ENCODE results near the gene OR8H1.

Gene OR8H1, protein sequence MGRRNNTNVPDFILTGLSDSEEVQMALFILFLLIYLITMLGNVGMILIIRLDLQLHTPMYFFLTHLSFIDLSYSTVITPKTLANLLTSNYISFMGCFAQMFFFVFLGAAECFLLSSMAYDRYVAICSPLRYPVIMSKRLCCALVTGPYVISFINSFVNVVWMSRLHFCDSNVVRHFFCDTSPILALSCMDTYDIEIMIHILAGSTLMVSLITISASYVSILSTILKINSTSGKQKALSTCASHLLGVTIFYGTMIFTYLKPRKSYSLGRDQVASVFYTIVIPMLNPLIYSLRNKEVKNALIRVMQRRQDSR

DNA sequence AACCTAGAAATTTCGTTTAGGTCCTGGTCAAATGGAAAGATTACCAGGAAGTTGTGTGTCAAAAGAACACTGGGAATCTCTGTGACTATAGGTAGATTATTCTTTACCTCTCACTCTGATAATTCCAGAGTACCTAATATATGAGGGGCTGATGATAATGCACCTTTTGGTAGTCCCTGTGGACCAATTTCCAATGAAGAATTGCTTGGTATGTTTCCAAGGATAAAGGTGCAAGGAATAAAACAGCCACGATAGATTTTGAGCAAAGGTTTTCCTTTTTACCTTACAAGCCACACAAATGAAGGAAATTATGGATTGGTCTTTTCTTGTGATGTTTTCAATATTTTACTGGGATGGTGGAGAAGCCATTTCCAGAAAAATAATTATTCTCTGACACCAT lies at the start of gene OR8H1:
Gene OR8H1, minus strand, starts transcription at position 101 of the 400 bp plus-strand sequence. CDS start 1,192 bp downstream, outside the sequence.
- no peak for DNase-seq

DNA sequence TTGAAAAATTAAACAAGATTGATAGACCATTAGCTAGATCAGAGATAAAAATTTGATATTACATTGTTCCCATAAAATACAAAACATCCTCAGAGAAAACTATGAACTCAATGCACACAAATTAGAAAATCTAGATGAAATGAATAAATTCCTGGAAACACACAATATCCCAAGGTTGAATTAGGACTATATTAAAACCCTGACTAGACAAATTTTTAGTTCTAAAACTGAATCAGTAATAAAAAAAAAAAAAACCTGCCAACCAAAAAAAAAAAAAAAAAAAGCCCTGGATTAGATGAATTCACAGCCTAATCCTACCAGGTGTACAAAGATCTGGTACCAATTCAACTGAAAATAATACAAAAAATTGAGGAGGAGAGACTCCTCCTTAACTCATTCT lies 48.2 kb upstream of the OR8H1 start:
- DNase-seq = no peak

DNA sequence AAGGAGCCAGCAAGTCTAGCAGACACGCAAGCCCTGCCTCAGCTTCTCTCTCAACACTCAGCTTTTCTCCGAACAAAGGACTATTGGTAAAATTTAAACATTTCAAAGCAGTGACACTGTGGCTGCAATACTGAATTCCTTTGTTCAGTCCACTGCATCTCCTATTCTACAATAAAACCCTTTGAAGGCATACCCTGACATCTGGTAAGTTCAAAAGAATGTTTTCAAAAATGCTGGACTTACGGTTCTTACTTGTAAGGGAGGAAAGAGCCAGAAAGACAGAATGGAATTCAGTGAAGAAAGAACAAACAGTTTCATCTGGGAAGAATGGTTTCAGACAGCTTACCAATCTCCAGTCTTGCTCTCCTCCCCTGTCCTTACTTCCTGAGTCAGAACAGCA lies 41.1 kb upstream of the OR8H1 start:
- no peak for DNase-seq

DNA sequence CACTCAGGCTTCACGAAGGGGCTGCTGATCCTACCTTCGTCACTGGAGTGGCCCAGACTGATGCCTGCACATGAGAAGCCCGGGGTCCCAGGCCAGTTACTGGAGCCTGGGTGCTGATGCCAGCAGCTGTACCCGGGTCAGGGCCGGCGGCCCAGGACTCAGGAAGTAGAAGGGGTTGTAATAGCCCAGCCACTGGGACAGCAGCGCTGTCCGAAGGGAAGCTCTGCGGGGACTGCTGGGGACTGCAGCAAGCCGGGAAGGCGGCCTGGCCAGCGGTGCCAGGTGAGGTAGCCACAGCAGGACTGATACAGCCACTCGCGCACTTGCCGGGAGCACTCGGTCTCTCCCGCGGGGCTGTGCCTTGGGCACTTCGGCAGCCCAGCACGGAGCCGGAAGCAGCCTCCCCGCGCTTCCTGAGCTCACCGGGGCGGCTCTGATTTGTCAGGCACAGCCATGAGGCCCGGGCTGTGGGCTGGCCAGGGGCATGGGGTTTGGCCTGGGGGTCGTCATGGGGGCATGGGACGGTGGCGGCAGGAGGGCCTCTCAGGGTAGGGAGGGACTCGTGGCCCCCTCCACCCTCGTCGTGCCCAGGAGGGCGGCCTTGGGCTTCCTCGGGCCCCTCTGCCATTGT lies 39.9 kb upstream of the OR8H1 start:
- no peak for DNase-seq

DNA sequence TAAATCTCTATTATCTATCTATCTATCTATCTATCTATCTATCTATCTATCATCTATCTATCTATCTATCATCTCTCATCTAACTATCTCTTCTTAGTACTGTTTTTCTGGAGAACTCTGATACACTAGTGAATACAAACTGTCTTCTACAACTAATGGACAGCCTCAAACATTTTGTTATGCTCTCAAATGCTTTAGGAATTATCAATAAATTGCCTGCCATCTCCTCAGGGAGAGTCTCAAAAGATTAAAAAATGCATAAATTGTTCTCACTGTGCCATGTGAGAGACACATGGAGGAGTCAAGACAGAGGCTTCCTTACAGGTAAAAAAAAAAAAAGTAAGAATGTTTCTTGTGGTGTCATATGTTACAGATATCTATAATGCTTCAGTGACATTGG lies 22.8 kb upstream of the OR8H1 start, which contains the start of gene OR8K3:
Gene OR8K3, plus strand, starts transcription at position 301 of the 400 bp plus-strand sequence. CDS start 3,163 bp downstream, outside the sequence.
- DNase-seq = no peak

DNA sequence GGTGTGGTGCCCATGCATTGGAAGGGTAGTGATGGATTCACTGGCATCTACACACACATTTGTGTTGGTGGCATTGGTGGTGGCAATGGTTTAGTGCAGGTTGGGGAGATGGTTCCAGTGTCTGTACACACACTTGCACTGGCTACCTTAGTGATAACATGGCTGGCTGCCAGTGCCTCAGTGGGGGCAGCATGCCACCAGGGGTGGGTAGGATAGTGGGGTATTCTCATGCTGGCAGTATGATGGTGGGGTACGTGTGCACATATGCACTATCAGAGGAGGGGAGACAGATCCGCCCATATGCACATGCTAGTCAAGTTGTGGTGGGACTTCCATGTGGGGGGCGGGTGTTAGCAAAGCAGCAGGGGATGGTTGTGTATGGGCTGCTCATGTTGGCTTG lies 15.8 kb upstream of the OR8H1 start:
- DNase-seq = no peak

DNA sequence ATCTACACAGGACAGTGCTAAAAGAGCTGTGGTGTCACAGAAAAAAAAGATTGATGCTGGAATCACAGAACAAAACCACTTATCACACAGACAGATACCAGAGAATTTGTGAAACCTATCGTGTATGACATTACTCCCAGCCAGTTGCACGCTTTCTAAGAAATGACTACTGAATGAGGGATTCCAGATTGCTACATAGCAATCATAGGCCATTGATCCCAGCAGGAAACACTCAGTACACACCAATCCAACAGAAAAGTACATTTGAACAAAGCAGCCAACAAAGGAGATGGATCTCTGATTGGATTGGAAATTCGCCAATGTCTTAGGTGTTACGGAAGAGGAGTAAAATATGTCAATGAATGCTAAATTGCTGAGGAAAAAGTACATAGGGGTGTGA lies 4.8 kb upstream of the OR8H1 start:
- DNase-seq = no peak

DNA sequence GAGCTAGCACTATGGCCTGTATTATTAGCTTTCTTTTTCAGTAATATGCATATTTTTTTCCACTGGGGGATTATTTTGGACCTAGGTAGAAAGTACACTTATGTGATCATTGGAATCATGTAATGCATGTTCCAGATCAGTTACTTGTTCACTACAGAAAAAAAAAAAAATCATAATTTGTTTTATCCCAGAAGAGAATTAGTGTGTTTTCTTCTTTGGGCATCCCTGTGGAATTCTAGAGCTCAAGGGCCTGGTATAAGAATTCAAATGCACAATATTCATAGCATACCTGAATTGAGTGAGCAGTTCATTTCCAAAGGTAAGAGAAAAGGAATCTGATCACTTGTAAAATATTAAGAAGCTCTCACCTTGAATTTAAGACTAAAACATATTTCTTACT lies 18.2 kb downstream of the OR8H1 start, which contains the start of gene OR5T1:
Gene OR5T1, plus strand, starts transcription at position 301 of the 400 bp plus-strand sequence. CDS start 1,485 bp downstream, outside the sequence.
- DNase-seq = no peak

DNA sequence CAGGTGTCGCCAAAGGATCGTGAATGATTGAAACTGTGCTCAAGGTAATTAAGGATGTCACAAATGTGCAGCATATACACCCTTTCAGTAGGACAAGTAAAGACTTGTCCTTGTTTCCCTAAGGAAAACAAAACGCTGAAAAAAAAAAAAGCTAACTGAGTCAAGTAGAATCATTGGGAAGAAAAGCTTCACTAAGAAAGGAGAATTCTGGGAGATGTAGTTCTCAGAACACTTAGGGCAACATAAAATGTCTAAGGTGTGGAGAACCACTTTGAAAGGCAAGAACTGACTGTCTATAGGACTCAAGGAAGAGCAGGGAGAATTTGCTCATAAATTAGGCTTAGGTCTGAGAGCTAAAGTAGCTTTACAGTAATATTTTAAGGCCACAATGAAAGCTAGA lies 21.0 kb downstream of the OR8H1 start:
- no peak for DNase-seq

DNA sequence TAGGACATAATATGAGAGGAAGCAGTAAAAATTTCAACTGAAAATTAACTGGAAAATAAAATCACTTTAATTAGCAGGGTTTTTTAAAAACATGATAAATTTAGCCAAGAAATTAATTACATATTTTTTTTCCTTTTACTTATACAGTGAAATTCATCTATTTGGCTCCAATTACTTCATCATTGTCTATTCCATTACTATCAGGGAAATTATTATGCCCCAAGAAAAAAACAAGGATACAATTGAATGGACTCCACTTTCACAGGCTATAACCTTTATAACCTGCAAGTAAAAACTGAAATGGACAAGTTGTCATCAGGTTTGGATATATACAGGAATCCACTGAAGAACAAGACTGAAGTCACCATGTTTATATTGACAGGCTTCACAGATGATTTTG lies 40.1 kb downstream of the OR8H1 start, which contains the start of gene OR5T3:
Gene OR5T3, plus strand, starts transcription at position 301 of the 400 bp plus-strand sequence. Its CDS starts 0 bp downstream, at position 301.
- DNase-seq = no peak
